ENCODE data around the gene CAMK2B.
A peak's percentile ranks its signal among the peaks of the same experiment; 100 is the strongest.

The CAMK2B gene

DNA sequence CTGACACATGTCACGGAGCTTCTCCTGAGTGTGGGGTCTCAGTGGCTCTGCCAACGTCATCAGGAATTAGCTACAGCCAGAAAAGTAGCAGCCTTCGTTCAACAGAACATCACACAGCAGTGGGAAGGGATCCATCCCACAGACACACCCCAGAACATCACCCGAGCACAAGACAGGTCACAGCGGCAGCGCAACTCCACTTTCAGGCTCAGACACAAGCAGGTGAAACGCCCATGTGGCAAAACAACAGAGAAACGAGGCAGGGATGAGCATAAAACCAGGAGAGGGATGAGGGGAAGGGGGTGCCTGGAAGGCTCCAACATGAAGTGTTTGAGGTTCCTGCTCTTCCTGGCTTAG is 44.8 kb downstream of the CAMK2B start:
- DNase-seq (ENCODE audit: low read depth in 2 of 2) = no peak
- TF ChIP-seq, protein P1, sequence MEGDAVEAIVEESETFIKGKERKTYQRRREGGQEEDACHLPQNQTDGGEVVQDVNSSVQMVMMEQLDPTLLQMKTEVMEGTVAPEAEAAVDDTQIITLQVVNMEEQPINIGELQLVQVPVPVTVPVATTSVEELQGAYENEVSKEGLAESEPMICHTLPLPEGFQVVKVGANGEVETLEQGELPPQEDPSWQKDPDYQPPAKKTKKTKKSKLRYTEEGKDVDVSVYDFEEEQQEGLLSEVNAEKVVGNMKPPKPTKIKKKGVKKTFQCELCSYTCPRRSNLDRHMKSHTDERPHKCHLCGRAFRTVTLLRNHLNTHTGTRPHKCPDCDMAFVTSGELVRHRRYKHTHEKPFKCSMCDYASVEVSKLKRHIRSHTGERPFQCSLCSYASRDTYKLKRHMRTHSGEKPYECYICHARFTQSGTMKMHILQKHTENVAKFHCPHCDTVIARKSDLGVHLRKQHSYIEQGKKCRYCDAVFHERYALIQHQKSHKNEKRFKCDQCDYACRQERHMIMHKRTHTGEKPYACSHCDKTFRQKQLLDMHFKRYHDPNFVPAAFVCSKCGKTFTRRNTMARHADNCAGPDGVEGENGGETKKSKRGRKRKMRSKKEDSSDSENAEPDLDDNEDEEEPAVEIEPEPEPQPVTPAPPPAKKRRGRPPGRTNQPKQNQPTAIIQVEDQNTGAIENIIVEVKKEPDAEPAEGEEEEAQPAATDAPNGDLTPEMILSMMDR (IDR thresholded peaks at IDR 0.05; ENCODE audit: low read depth, low read length) = no peak
- no peak overlapping the region for H3K4me3 ChIP-seq (replicated peaks in 1 of 2; ENCODE audit: low read depth in 2 of 2, low read length in 2 of 2)

DNA sequence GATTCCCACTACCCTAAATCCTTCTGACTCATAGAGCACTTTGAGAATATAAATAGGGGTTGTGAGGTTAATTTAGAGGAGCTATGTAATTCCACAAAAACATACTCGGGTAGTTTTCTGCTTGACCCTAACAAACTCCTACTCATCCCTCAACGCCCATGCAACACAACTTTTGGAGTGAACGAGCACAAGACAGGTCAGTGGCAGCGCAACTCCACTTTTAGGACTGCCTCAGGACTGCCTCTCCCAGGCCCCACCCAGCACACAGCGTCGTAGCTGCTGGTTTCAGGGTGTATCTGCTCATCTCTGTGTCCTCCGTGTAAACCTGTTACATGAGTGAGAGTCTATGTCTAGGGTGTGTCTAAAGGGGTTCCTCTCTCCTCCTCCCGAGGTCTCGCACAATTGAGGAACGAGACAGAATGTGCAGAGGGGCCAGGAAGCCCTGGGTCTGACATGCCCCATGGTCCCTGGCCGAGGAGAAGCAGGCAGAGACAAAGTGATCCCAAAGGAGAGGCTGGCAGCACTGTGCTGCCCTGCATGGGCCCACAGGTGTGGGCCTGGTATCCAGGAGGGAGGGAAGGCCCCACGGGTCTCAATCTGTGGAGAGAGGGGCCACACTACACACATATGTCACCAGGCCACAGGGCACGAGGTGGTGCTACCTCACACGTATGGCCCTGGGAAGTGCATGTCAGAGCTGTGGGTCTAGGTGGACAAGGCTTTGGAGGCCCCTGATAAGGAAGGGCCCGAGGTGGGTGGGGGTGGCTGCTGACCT is 45.5 kb downstream of the CAMK2B start:
- H3K4me3 ChIP-seq (replicated peaks in 1 of 2; ENCODE audit: low read depth in 2 of 2, low read length in 2 of 2) = no peak overlapping the region
- TF ChIP-seq, protein P1 (IDR thresholded peaks at IDR 0.05; ENCODE audit: low read depth, low read length) = no peak
- DNase-seq (ENCODE audit: low read depth in 2 of 2) = no peak

DNA sequence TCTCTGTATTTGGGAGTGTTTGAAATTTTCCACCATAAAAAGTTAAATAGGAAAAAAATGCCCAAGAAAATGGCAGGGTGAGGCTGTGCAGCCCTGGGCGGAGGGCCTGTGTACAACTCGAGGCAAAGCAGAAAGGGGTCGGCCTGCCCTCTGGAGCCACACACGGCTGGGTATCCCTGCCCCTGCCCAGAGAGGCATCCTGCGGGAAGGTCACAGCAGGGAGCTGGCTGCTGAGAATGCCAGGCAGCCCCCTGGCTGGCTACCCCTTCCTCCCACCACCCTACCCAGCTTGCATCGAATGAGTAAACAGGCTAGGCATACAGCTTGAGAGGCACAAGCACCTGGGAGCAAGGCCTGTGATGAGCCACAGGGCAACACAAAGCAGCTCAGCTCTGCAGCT is 46.1 kb downstream of the CAMK2B start:
- no peak for DNase-seq (ENCODE audit: low read depth in 2 of 2)
- no peak overlapping the region for H3K4me3 ChIP-seq (replicated peaks in 1 of 2; ENCODE audit: low read depth in 2 of 2, low read length in 2 of 2)
- TF ChIP-seq, protein P1 (IDR thresholded peaks at IDR 0.05; ENCODE audit: low read depth, low read length) = no peak

DNA sequence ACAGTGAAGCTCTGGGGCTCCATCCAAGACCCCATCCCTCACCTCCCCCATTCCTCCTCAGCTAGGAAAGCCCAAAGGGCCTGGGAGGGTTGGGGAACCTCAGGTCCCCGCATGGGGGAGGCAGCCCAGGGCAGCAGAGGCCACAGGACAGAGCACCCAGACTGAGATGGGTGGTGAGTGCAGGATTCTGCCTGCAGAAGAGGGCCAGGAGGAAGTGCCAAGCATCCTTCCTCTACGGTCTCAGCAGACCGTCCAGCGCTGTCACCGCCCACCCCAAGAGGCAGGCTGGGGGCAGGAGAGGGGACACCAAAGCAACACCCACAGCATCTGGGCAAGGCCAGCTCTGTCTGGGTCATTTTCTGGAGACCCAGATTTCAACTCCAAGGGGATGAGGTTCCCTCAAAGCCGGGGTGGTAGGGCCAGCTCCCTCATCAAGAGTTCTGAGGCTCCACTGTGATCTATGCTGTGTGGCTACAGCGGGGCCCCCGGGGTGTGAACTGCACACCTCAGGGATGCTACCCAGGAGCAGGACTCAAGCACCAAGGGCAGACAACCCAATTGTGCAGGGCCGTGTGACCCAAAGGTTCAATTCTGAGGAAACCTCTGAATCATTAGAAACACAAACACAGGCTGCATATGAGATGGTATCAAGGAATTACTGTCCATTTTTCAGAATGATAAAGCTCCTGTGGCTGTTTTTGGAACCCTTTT is 46.8 kb downstream of the CAMK2B start:
- TF ChIP-seq, protein P1 (IDR thresholded peaks at IDR 0.05; ENCODE audit: low read depth, low read length) = no peak
- peak in 1 of 2 donors; percentile 27 for DNase-seq (ENCODE audit: low read depth in 2 of 2)

DNA sequence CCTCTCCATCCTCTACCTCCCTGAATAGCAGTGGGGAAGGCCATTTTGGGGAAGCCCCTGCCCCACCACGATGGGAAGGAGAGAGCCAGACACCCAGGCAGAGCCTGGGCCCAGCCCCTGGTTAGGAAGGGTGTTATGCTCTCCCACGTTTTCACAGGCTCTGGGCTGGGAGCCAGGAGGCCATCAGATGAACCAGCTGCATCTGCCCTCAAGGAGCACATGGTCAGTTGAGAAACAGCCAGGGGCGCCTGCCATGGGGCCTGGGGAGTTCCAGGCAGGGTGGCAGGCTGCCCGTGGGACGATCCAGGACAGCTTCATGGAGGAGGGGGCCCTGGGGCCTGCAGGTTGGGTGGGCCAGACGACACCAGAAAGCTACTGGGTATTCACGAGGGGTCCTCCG is 47.5 kb downstream of the CAMK2B start:
- TF ChIP-seq, protein P1 (IDR thresholded peaks at IDR 0.05; ENCODE audit: low read depth, low read length) = no peak
- DNase-seq (ENCODE audit: low read depth in 2 of 2) = peak; percentile 33 to 78
- H3K4me3 ChIP-seq (replicated peaks in 1 of 2; ENCODE audit: low read depth in 2 of 2, low read length in 2 of 2) = no peak overlapping the region

More for the DNA sequence above, 46.8 kb downstream of the CAMK2B start:
- H3K4me3 ChIP-seq (replicated peaks in 1 of 2; ENCODE audit: low read depth in 2 of 2, low read length in 2 of 2) = no peak overlapping the region

DNA sequence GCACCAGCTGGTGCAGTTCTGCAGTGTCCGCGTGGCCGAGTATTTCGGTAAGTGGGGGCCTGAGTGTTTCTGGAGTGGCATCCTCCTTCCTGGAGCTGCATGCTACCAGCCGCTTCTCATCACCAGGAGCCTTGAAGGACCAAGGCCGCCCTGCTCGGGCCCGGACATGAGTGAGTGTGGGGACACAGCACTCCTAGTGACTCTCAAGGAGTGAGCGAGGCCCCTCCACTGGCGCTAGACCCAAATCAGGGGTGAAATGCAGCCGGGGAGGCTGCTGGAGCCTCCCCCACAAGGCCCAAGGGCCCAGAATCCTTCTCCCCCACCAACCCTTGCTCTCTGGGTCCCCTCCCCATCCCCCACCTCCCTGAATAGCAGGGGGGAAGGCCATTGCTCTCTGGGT is 48.0 kb downstream of the CAMK2B start:
- no peak for DNase-seq (ENCODE audit: low read depth in 2 of 2)
- TF ChIP-seq, protein P1 (IDR thresholded peaks at IDR 0.05; ENCODE audit: low read depth, low read length) = no peak
- no peak overlapping the region for H3K4me3 ChIP-seq (replicated peaks in 1 of 2; ENCODE audit: low read depth in 2 of 2, low read length in 2 of 2)
